ENCODE data around the gene CALHM6. TPM values are rescaled to one million over a fixed set of nuclear protein-coding genes. Genes with fewer than 3 reads are reported as not detected.
A peak's percentile ranks its signal among the peaks of the same experiment; 100 is the strongest.

CALHM6 gene
- polyA plus RNA-seq, 3 donors, result 47.7 to 367 (median 261) TPM

- H3K4me2 ChIP-seq (replicated peaks; ENCODE audit: extremely low read depth, low read length, poor library complexity, severe bottlenecking), result no peak overlapping the region
- no peaks in the 10 kb centered on the region for H3K27me3 ChIP-seq (ENCODE audit: control insufficient read depth in 2 of 2, insufficient read depth in 2 of 2, low read length in 2 of 2)
- H3K4me3 ChIP-seq (replicated peaks in 1 of 3; ENCODE audit: low read depth in 2 of 3, low read length in 3 of 3), result no peak overlapping the region
- H3K4me3 Mint-ChIP-seq, result no peak overlapping the region
- 80% methylated on average over 1 of the region's 1 CpG for whole genome bisulfite sequencing (ENCODE audit: insufficient coverage)
- no peak for TF ChIP-seq CTCF (IDR thresholded peaks at IDR 0.05)
- intact Hi-C loops (cut with micrococcal nuclease), result no loop called here
- peaks cover 6 to 8% of the 10 kb centered on the region in 2 donors for H3K36me3 Mint-ChIP-seq
- peaks cover 60% of the 10 kb centered on the region for H3K4me1 Mint-ChIP-seq
- peaks cover 38 to 57% of the 10 kb centered on the region in 2 donors for H3K4me1 ChIP-seq (ENCODE audit: control insufficient read depth in 1 of 2, insufficient read depth in 2 of 2, low read length in 2 of 2)
- H3K79me2 ChIP-seq (ENCODE audit: insufficient read depth, low read length), result peaks cover 14% of the 10 kb centered on the region
- H4K20me1 ChIP-seq (ENCODE audit: insufficient read depth, low read length), result no peaks in the 10 kb centered on the region
- H3K27me3 Mint-ChIP-seq (ENCODE audit: low read depth in 3 of 3), result no peaks in the 10 kb centered on the region
- H3K36me3 ChIP-seq (replicated peaks in 1 of 2; ENCODE audit: control insufficient read depth in 1 of 2, insufficient read depth in 2 of 2, low read length in 2 of 2), result no peaks in the 10 kb centered on the region
- H3K9me3 ChIP-seq (replicated peaks in 1 of 2; ENCODE audit: control insufficient read depth in 1 of 2, insufficient read depth in 1 of 2, low read length in 2 of 2), result no peaks in the 10 kb centered on the region
- no peak overlapping the region for H2AFZ ChIP-seq (ENCODE audit: insufficient read depth, low read depth, low read length, poor library complexity, severe bottlenecking)
- peaks cover 0 to 3% (median 0%) of the 10 kb centered on the region in 7 donors for H3K9me3 Mint-ChIP-seq
- H3K9ac ChIP-seq (ENCODE audit: insufficient read depth, low read length, poor library complexity, severe bottlenecking), result no peak overlapping the region
- no peak for DNase-seq
- H3K27ac ChIP-seq (ENCODE audit: low read depth in 1 of 2, low read length in 2 of 2), result no peak overlapping the region
- H3K27ac Mint-ChIP-seq, result peak overlapping the region in 1 of 7 donors; percentile 55
These were observed 5.9 kb downstream of the CALHM6 start for GRCh38 chr6:116467096-116467495.

- Histone ChIP-seq H3K27ac (ENCODE audit: low read depth in 1 of 2, low read length in 2 of 2) (no peak overlapping the region), H3K9me3 (replicated peaks in 1 of 2; ENCODE audit: control insufficient read depth in 1 of 2, insufficient read depth in 1 of 2, low read length in 2 of 2) (no peaks in the 10 kb centered on the region), H3K36me3 (replicated peaks in 1 of 2; ENCODE audit: control insufficient read depth in 1 of 2, insufficient read depth in 2 of 2, low read length in 2 of 2) (no peaks in the 10 kb centered on the region), H3K4me2 (replicated peaks; ENCODE audit: extremely low read depth, low read length, poor library complexity, severe bottlenecking) (no peak overlapping the region), H3K79me2 (ENCODE audit: insufficient read depth, low read length) (peaks cover 10% of the 10 kb centered on the region), H3K9ac (ENCODE audit: insufficient read depth, low read length, poor library complexity, severe bottlenecking) (no peak overlapping the region), H3K4me1 (ENCODE audit: control insufficient read depth in 1 of 2, insufficient read depth in 2 of 2, low read length in 2 of 2) (peaks cover 35 to 53% of the 10 kb centered on the region in 2 donors), H2AFZ (ENCODE audit: insufficient read depth, low read depth, low read length, poor library complexity, severe bottlenecking) (no peak overlapping the region), H3K4me3 (replicated peaks in 1 of 3; ENCODE audit: low read depth in 2 of 3, low read length in 3 of 3) (no peak overlapping the region), H3K27me3 (ENCODE audit: control insufficient read depth in 2 of 2, insufficient read depth in 2 of 2, low read length in 2 of 2) (no peaks in the 10 kb centered on the region), H4K20me1 (ENCODE audit: insufficient read depth, low read length) (no peaks in the 10 kb centered on the region)
- Mint-ChIP-seq H3K27me3 (ENCODE audit: low read depth in 3 of 3) (no peaks in the 10 kb centered on the region), H3K27ac (peak overlapping the region in 1 of 7 donors; percentile 35), H3K4me1 (peaks cover 57% of the 10 kb centered on the region), H3K4me3 (no peak overlapping the region), H3K9me3 (peaks cover 0 to 3% (median 0%) of the 10 kb centered on the region in 7 donors), H3K36me3 (peaks cover 6 to 8% of the 10 kb centered on the region in 2 donors)
- no peak for TF ChIP-seq CTCF (IDR thresholded peaks at IDR 0.05)
- DNase-seq, result no peak
- intact Hi-C loops (cut with micrococcal nuclease), result no loop called here
These were observed 6.3 kb downstream of the CALHM6 start for GRCh38 chr6:116467514-116467913.
